Stimulated activated CD4-positive, alpha-beta T cell treated with anti-CD3 and anti-CD28 coated beads, Interleukin-15, amount 100 ng/mL, for 48 hours (primary cell): ENCODE measurements around the gene ZNF200.
A peak's percentile ranks its signal among the peaks of the same experiment; 100 is the strongest.
"Not testable (repeated sequence)": the region's sequence is repeated elsewhere in the genome, so short reads cannot be mapped to it uniquely, and the experiment has no call there.

Experiments used
- DNase-seq, 2 donors: peaks; one replicate each; pipeline ENCODE4 v3.0.0-alpha.2; 2020; ENCODE audit warnings: low read depth in 2 of 2

Gene ZNF200

DNA sequence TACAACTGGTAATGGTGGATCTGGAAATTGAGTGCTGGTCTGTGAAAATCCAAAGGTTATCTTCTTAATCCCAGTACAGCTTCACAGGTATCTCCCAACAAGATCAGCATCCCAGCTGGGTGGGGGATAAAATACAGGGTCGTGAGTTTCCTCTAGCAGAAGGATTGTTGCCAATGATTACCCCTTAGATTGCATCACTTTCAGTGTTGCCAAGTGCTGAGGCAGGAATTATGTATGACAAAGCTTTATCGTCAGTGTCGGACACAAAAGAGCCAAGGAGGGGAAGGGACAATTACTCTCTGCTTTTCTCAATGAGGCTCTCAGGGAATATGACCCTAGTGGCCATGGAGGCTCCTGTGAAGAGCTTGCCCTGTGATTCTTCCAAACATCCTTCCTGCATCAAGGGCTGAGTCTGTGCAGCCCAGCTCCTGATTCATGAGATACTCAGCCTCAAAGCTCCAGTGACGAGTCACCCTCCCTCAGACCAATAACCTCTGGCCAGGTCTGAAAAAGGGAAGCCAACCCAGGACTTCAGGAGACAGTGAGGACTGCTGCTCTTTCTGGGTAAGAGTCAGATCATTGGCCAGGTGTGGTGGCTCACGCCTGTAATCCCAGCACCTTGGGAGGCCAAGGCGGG lies 31.9 kb downstream of the ZNF200 start:
- DNase-seq = no peak

- no peak for DNase-seq
Observed at GRCh38 chr16:3198334-3199072, 36.5 kb downstream of the ZNF200 start.

- not testable (repeated sequence) for DNase-seq
Observed at GRCh38 chr16:3197694-3198333, 37.1 kb downstream of the ZNF200 start.

DNA sequence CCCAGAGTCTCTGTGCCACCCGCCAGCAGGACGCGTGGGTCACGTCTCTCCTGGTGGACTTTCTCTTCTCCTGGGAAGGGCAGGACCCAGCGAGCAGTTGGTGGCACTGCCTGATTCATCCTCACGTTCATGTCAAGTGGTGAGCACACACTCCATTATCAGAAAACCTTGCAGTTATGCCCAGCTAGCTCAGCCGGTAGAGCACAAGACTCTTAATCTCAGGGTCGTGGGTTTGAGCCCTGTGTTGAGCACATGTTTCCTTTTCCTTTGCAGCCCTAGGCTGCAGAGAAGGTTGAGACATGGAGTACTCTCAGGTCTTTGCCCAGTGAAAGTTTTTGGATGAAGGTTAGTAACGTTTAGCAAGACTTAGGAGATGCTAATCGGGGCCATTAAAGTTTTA lies 39.0 kb downstream of the ZNF200 start:
- DNase-seq = no peak

DNA sequence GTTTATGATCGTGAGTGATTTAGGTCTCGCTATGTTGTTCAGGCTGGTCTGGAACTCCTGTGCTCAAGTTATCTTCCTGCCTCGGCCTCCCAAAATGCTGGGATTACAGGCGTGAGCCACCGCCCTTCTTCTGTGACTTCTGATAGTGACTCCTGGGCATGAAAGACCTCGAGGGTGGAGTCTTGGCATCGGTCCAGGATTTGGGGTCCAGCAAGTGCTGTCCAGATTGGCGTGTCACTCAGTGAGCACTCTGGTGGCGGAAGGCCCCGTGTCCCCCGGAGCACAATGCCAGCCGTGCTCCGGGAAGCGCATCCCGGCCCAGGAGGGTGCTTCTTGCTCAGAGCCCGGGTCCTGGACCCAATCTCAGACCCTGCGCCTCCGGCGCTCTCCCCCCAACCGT lies 40.2 kb downstream of the ZNF200 start:
- no peak for DNase-seq

DNA sequence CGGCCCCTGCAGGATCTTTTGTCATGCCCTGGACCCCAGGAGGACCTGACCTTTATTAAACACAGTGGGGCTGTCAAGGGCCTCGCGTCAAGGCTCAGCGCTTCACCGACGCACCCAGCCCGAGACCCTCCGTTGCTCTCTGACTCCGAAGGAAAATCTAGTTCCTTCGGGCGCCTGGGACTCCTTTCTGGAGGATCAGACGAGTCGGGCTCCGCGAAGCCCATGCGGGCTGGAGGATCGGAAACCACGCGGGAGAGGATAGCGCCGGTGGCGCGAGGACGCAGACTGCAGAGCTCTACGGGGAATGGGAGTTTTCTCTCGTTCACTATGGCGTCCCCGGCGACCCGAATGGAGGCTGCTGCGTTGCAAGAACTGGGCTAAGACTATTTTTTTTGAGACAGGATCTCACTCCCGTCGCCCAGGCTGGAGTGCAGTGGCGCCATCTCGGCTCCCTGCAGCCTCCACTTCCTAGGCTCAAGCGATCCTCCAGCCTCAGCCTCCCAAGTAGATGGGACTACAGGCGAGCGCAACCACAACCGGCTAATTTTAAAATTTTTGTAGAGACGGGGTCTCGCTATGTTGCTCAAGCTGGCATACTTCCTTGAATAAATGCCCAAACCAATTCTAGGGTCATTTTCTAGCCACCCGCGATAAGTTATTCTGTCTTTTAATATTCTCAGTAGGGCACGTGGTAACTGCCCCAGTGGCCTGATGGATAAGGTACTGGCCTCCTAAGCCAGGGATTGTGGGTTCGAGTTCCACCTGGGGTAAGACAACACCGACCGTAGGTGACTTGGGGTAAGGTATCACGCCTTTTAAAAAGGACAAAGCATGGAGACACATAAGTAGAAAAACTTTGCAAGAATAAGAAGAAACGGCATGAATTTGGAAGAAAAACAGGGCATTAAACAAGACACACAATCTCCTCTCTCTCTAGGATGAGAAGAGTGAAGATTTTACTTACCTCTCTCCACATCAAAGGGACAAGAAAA lies 41.4 kb downstream of the ZNF200 start:
- DNase-seq = no peak

- DNase-seq = no peak
Observed at GRCh38 chr16:3192476-3193019, 42.4 kb downstream of the ZNF200 start.

DNA sequence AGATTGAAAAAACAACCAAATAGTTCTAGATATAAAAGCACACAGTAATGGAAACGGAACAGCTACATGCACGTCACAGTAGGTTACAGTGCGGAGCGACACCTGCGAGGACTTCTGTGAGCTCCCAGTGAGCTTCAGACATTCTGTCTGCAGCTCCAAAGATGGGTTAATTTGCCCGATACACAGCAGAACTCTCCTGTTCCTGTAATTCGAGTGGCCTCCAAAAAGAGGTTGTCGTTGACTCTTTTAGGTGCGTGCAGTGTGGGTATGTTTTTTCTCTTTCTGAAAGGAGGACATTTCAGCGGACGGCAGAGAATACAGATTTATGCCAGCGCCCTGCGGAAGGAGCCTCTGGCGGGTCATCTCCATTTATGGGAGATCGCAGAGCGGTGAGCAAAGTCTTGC lies 44.0 kb downstream of the ZNF200 start:
- DNase-seq = no peak

DNA sequence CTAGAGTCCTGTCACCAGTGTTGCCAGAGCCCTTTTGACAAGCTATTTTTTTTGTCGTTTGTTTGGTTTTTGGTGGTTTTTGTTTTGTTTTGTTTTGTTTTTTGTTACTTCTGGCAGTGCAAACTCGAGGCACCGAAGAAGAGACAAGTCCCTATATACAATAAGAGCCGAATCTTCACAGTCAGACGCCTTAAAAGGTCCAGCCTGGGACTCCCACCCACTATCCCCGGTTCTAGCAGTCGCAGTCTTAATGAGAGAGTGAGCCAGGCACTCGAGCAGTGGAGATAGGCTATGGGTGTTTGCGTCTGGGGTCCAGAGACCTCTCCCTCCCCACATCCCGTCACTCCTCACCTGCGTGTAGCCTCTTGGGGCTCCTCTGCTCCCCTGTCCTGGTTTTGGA lies 45.1 kb downstream of the ZNF200 start:
- DNase-seq = no peak

DNA sequence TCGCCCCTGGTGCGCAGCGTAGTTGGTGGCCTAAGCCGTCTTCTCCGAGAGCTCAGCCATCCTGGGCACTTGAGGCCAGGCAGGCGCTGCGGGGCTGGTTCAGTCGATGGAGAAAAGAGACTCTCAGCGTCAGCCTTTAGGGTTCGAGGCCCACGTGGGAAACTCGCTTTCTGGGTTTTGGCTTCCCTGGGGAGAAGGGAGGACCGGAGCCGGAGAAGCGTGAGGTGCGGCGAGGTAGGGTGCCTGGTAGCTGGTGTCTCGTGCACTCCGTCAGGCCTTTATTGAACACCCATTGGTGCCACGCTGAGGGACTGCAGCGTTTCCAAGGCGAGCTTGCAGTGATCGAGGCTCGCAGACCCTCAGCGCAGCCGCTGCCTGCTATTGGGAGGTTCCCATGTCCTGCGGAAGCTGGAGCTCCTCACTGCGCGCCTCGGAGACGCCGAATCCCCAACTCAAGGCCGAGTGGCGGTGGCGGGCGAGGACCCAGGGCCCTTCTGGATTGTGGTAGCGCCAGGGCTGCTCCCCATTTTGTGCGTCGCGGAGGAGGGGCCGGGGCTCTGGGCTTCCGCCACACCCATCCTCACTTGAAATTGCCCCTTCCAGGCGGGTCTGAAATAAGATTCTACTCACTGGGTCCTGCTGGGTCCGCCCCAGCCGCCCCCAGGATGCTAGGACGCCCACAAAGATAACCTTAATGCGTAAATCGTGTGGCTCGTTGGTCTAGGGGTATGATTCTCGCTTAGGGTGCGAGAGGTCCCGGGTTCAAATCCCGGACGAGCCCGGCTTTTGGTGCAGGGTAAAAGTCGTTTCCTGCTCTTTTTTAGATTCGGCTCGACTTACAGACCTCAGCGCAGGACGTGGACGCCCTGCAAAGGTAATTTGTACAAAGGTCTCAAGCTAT lies 45.8 kb downstream of the ZNF200 start:
- DNase-seq = peak in 1 of 2 donors; percentile 48

DNA sequence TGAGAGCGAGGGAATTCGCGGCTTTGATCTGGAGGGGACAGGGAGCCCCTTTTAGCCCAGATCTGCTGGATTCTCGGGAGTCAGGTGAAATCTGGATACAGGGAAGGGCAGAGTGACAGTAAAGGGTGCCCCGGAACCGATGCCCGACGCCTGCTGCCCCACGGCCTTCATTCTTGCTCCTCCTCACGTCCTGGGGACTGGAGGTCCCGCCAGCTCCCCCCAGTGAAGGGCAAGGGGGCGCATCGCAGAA lies 46.4 kb downstream of the ZNF200 start:
- no peak for DNase-seq

GRCh38 chr16:3187798-3188674 lies 46.9 kb downstream of the ZNF200 start, which contains the start of gene OR1F1:
Gene OR1F1, plus strand, starts transcription at chr16:3188204.
- DNase-seq = peak; percentile 64 to 80

- DNase-seq = no peak
Observed at GRCh38 chr16:3186946-3187690, 47.8 kb downstream of the ZNF200 start.

DNA sequence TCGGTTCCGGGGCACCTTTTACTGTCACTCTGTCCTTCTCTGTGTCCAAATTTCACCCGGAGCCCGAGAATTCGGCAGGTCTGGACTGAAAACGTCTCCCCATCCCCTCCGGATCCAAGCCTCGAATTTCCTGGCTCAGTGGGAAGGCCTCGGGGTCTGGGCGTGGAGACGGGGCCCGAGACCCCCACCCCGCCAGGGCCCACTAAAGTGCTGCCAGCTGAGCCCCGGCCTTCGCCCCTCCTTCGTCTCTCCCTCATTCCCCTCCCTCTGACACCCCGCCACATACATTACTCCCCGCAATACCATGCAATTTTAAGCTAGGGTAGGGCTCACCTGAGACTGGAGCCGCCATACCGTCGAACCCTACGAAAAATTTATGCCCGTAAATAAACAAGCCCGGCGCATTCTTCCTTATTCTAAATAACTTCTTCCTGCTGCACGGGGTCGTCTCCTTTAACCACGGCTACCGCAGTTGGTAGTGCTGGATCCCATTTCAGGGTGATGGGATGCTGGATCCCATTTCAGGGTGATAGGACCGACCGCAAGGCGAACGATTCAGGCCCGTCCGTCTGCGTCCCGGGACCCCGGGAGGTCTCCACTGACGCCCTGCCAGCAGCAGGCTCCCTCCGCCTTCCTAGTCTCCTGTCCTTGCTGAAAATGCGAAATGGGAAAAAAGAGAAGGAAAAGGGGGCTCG lies 51.4 kb downstream of the ZNF200 start:
- DNase-seq = no peak

DNA sequence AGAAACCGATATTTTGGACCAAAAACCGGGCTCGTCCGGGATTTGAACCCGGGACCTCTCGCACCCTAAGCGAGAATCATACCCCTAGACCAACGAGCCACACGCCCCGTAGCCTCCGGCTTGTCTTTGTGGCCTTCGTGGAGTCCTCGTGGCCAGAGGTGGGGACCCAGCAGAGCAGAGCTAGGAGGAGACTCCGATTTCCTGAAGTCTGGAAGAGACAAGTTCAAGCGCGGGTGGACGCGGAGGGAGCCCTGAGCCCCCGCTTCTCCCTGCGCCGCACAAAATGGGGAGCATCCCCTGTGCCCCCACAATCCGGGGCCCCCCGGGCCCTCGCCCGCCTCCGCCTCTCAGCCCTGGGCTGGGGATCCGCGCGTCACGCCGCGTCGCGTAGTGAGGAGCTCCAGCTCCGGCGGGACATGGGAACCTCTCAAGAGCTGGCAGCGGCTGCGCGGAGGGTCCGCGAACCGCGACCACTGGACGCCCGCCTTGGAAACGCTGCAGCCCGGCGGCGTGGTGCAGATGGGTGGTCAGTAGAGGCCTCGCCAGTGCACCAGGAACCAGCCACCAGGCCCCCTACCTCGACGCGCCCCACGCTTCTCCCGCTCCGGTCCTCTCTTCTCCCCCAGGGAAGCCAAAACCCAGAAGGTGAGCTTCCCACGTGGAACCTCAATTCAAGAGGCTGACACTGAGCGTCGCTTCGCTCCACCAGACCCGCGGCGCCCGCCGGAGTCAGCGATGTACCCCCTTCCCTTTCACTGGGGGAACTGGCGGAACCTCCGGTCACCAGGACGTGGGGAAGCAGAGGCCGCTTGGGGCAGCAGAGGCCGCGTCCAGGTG lies 52.1 kb downstream of the ZNF200 start:
- DNase-seq = peak in 1 of 2 donors; percentile 47

GRCh38 chr16:3182293-3182607 lies 52.7 kb downstream of the ZNF200 start:
- not testable (repeated sequence) for DNase-seq

GRCh38 chr16:3180445-3180878 lies 54.5 kb downstream of the ZNF200 start:
- no peak for DNase-seq

GRCh38 chr16:3179651-3180050 lies 55.3 kb downstream of the ZNF200 start:
- DNase-seq = no peak
